Activated naive CD8-positive, alpha-beta T cell treated with anti-CD3 and anti-CD28 coated beads for 36 hours (primary cell): Measurements from ENCODE around the gene RCC1. TPM values are rescaled to one million over a fixed set of nuclear protein-coding genes. Genes with fewer than 3 reads are reported as not detected.
"Not testable (repeated sequence)": the region's sequence is repeated elsewhere in the genome, so short reads cannot be mapped to it uniquely, and the experiment has no call there.

Experiments
- DNase-seq: peaks from one replicate; pipeline ENCODE4 v3.0.0; 2021
- H3K27ac Mint-ChIP-seq: one replicate; pipeline ENCODE4 v1.8.0; 2022; ENCODE audit warnings: mild to moderate bottlenecking, moderate library complexity, mixed read lengths
- H3K27me3 Mint-ChIP-seq: one replicate; pipeline ENCODE4 v1.8.0; 2022; ENCODE audit warnings: mild to moderate bottlenecking, mixed read lengths
- H3K36me3 Mint-ChIP-seq: one replicate; pipeline ENCODE4 v1.8.0; 2021; ENCODE audit warnings: mild to moderate bottlenecking, mixed read lengths
- H3K4me1 Mint-ChIP-seq: one replicate; pipeline ENCODE4 v1.8.0; 2021; ENCODE audit warnings: mixed read lengths
- H3K4me3 Mint-ChIP-seq: one replicate; pipeline ENCODE4 v1.8.0; 2022; ENCODE audit warnings: mild to moderate bottlenecking, moderate library complexity, mixed read lengths
- H3K9me3 Mint-ChIP-seq: one replicate; pipeline ENCODE4 v1.8.0; 2022; ENCODE audit warnings: mixed read lengths
- total RNA-seq, 2 experiments: library from RNA; stranded (reverse); gene quantifications; one replicate each; pipeline ENCODE4 v1.2.3, GENCODE V29; 2021

Gene RCC1
- total RNA-seq, 2 experiments from 2014 or later: 133 to 138 TPM

DNA sequence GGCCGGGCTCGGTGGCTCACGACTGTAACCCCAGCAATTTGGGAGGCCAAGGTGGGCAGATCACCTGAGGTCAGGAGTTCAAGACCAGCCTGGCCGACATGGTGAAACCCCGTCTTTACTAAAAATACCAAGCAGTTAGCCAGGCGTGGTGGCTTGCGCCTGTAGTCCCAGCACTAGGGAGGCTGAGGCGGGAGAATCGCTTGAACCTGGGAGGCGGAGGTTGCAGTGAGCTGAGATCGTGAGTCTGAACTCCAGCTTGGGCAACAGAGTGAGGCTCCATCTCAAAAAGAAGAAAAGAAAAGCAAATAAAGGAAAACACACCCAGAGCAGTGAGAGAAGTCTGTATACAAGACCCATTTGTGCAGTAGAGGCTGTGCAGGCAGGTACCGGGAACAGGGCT, 15.0 kb downstream of the RCC1 start:
- H3K4me1 Mint-ChIP-seq: peaks cover 26% of the 10 kb centered on the region
- DNase-seq, H3K4me3 Mint-ChIP-seq, H3K9me3 Mint-ChIP-seq, H3K27me3 Mint-ChIP-seq: not testable (repeated sequence)
- H3K27ac Mint-ChIP-seq: peak overlapping the region; percentile 20
- peaks cover 46% of the 10 kb centered on the region for H3K36me3 Mint-ChIP-seq

- Mint-ChIP-seq H3K27ac (no peak overlapping the region), H3K36me3 (peaks cover 46% of the 10 kb centered on the region), H3K4me3 (no peak overlapping the region), H3K27me3 (no peaks in the 10 kb centered on the region), H3K9me3 (no peaks in the 10 kb centered on the region), H3K4me1 (peaks cover 25% of the 10 kb centered on the region)
- no peak for DNase-seq
Observed at GRCh38 chr1:28521502-28522164, 15.8 kb downstream of the RCC1 start.

DNA sequence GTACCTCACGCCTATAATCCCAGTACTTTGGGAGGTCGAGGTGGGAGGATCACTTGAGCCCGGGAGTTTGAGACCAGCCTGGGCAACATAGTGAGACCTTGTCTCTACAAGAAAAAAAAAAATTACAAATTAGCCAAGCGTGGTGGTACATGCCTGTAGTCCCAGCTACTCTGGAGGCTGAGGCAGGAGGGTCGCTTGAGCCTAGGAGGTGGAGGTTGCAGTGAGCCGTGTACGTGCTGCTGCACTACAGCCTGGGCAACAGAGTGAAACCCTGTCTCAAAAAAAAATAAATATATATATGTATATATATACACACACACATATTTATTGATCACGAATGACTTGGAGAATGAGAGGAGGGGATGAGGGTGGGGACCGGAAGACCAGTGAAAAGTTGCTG, 16.7 kb downstream of the RCC1 start:
- H3K27ac Mint-ChIP-seq, H3K27me3 Mint-ChIP-seq, H3K9me3 Mint-ChIP-seq, DNase-seq, H3K4me3 Mint-ChIP-seq: not testable (repeated sequence)
- Mint-ChIP-seq H3K4me1 (peaks cover 20% of the 10 kb centered on the region), H3K36me3 (peaks cover 46% of the 10 kb centered on the region)

DNA sequence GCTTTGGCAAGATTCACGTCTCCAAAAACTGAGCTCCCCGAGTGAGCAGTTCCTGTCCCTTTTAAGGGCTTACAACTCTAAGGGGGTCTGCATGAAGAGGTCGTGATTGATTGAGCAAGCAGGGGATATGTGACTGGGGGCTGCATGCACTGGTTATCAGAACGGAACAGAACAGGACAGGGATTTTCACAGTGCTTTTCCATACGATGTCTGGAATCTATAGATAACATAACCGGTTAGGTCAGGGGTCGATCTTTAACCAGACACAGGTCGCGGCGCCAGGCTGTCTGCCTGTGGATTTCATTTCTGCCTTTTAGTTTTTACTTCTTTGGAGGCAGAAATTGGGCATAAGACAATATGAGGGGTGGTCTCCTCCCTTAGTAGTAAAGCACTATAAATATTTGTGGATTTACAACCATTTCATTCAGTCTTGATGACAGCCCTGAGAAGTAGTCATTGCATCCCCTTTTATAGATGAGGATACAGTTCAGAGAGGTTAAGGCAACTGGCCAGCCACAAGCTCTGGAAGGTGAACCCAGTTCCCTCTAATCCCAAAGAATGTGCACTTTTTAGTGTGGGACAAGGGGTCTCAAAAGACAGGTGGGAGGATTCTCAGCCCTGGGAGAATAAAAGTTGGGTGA, 19.3 kb downstream of the RCC1 start:
- H3K27me3 Mint-ChIP-seq, H3K9me3 Mint-ChIP-seq, H3K27ac Mint-ChIP-seq, H3K4me3 Mint-ChIP-seq, DNase-seq, H3K4me1 Mint-ChIP-seq: not testable (repeated sequence)
- peaks cover 38% of the 10 kb centered on the region for H3K36me3 Mint-ChIP-seq

- DNase-seq: no peak
- no peaks in the 10 kb centered on the region for H3K4me1 Mint-ChIP-seq
- no peak overlapping the region for H3K27ac Mint-ChIP-seq
- H3K36me3 Mint-ChIP-seq: peaks cover 33% of the 10 kb centered on the region
- no peak overlapping the region for H3K4me3 Mint-ChIP-seq
- H3K27me3 Mint-ChIP-seq: no peaks in the 10 kb centered on the region
- no peaks in the 10 kb centered on the region for H3K9me3 Mint-ChIP-seq
Observed at GRCh38 chr1:28526886-28527285, 21.0 kb downstream of the RCC1 start.

DNA sequence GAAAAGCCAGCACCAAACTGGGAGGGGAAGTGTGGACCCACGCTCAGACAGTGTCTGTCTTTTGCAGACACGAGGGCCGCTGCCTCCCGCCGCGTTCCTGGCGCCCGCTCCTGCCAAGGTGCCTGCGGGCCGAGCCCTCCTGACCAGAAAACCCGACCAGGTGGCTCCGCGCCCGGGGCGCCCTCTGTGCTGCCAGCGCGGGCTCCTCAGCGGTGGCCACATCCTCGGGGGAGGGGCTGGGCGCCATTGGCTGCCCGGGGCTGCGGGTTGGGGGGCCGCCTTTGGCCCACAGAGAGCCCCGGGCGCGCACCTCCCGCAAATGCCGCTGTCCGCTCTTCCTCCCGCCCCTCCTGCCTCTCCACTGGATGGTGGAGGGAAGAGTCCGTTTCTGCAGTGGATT, 24.6 kb downstream of the RCC1 start:
- DNase-seq: no peak
- H3K9me3 Mint-ChIP-seq: no peaks in the 10 kb centered on the region
- no peaks in the 10 kb centered on the region for H3K4me1 Mint-ChIP-seq
- no peak overlapping the region for H3K4me3 Mint-ChIP-seq
- peaks cover 27% of the 10 kb centered on the region for H3K36me3 Mint-ChIP-seq
- no peak overlapping the region for H3K27ac Mint-ChIP-seq
- H3K27me3 Mint-ChIP-seq: no peaks in the 10 kb centered on the region

DNA sequence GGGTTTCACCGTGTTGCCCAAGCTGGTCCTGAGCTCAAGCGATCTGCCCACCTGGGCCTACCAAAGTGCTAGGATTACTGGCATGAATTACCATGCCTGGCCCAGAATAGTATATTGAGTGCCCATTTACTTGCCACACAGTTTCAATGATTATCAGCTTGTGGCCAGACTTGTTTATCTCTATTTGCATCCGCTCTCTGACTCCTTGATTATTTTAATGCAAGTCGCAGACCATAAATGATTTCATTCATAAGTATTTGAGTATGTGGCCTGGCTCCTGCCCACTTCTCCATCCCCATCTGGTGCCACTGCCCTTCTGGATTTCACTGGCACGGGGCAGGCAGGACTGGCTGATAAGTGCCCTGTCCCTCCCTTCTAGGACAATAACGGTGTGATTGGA, 28.8 kb downstream of the RCC1 start:
- Mint-ChIP-seq H3K36me3 (peaks cover 35% of the 10 kb centered on the region), H3K27ac (no peak overlapping the region), H3K27me3 (no peaks in the 10 kb centered on the region), H3K4me1 (no peaks in the 10 kb centered on the region), H3K9me3 (no peaks in the 10 kb centered on the region), H3K4me3 (no peak overlapping the region)
- DNase-seq: no peak

- no peak overlapping the region for H3K27ac Mint-ChIP-seq
- DNase-seq: no peak
- no peaks in the 10 kb centered on the region for H3K27me3 Mint-ChIP-seq
- peaks cover 30% of the 10 kb centered on the region for H3K36me3 Mint-ChIP-seq
- H3K4me3 Mint-ChIP-seq: no peak overlapping the region
- H3K9me3 Mint-ChIP-seq: no peaks in the 10 kb centered on the region
- H3K4me1 Mint-ChIP-seq: no peaks in the 10 kb centered on the region
Observed at GRCh38 chr1:28535180-28535579, 29.3 kb downstream of the RCC1 start.

DNA sequence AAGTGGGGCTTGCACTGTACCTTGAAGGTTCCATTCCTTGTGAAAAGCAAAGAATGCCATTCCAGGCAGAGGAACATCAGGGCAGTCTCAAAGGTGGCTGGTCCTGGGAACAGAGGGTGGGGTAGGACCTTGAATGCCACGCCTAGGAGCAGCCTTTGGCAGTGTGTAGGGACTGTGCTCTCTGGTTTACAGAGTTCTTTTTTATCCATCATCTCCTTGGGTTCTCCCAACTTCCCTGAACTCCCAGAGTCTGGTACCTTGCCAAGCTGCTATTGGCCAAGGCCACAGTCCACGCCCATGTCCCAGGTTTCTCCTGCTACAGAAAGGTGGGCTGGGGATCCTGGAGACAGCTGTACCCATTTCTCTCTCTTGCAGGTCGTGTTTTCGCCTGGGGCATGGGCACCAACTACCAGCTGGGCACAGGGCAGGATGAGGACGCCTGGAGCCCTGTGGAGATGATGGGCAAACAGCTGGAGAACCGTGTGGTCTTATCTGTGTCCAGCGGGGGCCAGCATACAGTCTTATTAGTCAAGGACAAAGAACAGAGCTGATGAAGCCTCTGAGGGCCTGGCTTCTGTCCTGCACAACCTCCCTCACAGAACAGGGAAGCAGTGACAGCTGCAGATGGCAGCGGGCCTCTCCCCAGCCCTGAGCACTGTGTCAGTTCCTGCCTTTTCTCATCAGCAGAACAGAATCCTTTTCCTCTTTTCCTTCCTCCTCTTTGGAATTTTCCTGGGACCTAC, 31.8 kb downstream of the RCC1 start:
- no peak for DNase-seq
- H3K36me3 Mint-ChIP-seq: peaks cover 15% of the 10 kb centered on the region
- no peaks in the 10 kb centered on the region for H3K9me3 Mint-ChIP-seq
- H3K27ac Mint-ChIP-seq: peak overlapping the region; percentile 34
- H3K4me3 Mint-ChIP-seq: no peak overlapping the region
- no peaks in the 10 kb centered on the region for H3K27me3 Mint-ChIP-seq
- no peaks in the 10 kb centered on the region for H3K4me1 Mint-ChIP-seq

DNA sequence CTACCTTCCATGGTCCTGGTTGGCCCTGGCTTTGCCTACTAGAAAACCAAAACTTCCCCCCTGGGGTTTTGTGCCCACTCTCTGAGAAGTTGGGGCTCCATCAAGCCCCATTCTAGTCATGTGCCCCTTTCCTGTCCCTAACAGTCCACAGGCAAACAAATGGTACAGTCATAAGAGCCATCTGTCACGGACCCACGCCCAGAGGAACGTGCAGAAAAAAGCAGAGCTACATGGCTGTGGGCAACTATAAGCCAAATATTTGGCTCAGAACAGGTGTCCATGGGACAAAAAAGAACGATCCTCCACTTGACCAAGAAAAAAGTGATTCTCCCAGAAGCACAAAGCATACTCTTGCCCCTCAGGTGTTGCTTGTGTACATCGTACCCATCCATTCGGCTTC, 32.4 kb downstream of the RCC1 start:
- no peaks in the 10 kb centered on the region for H3K27me3 Mint-ChIP-seq
- no peak overlapping the region for H3K4me3 Mint-ChIP-seq
- H3K9me3 Mint-ChIP-seq: no peaks in the 10 kb centered on the region
- H3K4me1 Mint-ChIP-seq: no peaks in the 10 kb centered on the region
- DNase-seq: no peak
- H3K27ac Mint-ChIP-seq: no peak overlapping the region
- peaks cover 15% of the 10 kb centered on the region for H3K36me3 Mint-ChIP-seq

DNA sequence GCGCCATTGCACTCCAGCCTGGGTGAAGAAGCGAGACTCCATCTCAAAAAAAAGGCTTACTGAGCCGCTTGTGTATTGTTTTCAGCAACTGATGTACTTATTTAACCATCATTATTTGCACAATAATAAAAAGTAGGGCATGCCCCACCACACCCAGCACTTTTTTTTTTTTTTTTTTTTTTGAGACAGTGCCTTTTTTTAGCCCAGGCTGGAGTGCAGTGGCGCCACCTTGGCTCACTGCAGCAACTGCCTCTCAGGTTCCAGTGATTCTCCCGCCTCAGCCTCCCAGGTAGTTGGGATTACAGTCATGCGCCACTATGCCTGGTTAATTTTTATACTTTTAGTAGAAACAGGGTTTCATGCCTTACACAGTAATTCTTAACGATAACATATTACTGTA, 34.8 kb downstream of the RCC1 start:
- peaks cover 12% of the 10 kb centered on the region for H3K36me3 Mint-ChIP-seq
- H3K4me1 Mint-ChIP-seq: no peaks in the 10 kb centered on the region
- no peaks in the 10 kb centered on the region for H3K27me3 Mint-ChIP-seq
- no peak for DNase-seq
- no peaks in the 10 kb centered on the region for H3K9me3 Mint-ChIP-seq
- no peak overlapping the region for H3K27ac Mint-ChIP-seq
- no peak overlapping the region for H3K4me3 Mint-ChIP-seq

- not testable (repeated sequence) for H3K4me3 Mint-ChIP-seq, H3K27ac Mint-ChIP-seq, H3K9me3 Mint-ChIP-seq, H3K4me1 Mint-ChIP-seq, H3K36me3 Mint-ChIP-seq, DNase-seq, H3K27me3 Mint-ChIP-seq
Observed at GRCh38 chr1:28541414-28542015, 35.7 kb downstream of the RCC1 start.

GRCh38 chr1:28545246-28545628, 39.4 kb downstream of the RCC1 start:
- no peaks in the 10 kb centered on the region for H3K4me1 Mint-ChIP-seq
- no peaks in the 10 kb centered on the region for H3K36me3 Mint-ChIP-seq
- no peaks in the 10 kb centered on the region for H3K27me3 Mint-ChIP-seq
- H3K27ac Mint-ChIP-seq: no peak overlapping the region
- no peak overlapping the region for H3K4me3 Mint-ChIP-seq
- DNase-seq: no peak
- no peaks in the 10 kb centered on the region for H3K9me3 Mint-ChIP-seq

GRCh38 chr1:28548318-28548717, 42.5 kb downstream of the RCC1 start:
- H3K4me3 Mint-ChIP-seq: no peak overlapping the region
- H3K27ac Mint-ChIP-seq: no peak overlapping the region
- DNase-seq: no peak
- peaks cover 3% of the 10 kb centered on the region for H3K36me3 Mint-ChIP-seq
- peaks cover 4% of the 10 kb centered on the region for H3K4me1 Mint-ChIP-seq
- H3K27me3 Mint-ChIP-seq: no peaks in the 10 kb centered on the region
- no peaks in the 10 kb centered on the region for H3K9me3 Mint-ChIP-seq

DNA sequence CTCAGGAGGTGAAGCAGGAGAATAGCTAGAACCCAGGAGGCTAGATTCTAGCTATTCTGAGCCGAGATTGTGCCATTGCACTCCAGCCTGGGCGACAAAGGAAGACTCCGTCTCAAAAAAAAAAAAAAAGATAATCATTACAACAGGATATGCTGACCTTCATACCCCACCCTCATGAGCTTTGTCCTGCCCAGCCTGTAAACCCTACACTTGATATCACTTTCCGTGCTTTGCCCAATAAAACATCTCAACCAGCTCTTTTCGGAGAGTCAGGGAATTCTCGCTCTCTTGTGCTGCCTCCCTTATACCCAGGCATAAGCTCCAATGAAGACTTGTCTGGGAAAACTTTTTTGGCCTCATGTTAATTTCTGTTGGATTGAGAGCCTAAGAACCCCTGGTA, 45.5 kb downstream of the RCC1 start:
- Mint-ChIP-seq H3K27me3 (no peaks in the 10 kb centered on the region), H3K36me3 (peaks cover 12% of the 10 kb centered on the region), H3K27ac (no peak overlapping the region), H3K4me1 (peaks cover 7% of the 10 kb centered on the region), H3K9me3 (no peaks in the 10 kb centered on the region), H3K4me3 (no peak overlapping the region)
- no peak for DNase-seq
